K562 (cell line): ENCODE results near the gene DMAC2. TPM values are rescaled to one million over a fixed set of nuclear protein-coding genes. Genes with fewer than 3 reads are reported as not detected.
A peak's percentile ranks its signal among the peaks of the same experiment; 100 is the strongest.

Source experiments
- CTBP1 ChIP-seq: fragments of 450-650 bp; IDR thresholded peaks from 2 replicates; pipeline ENCODE4 v1.6.1; 2016; ENCODE audit warnings: borderline replicate concordance
- HEY1 ChIP-seq: fragments of 250-450 bp; sonication (Bioruptor Pico); IDR thresholded peaks from 2 replicates; pipeline ENCODE4 v1.5.0; 2020; ENCODE audit warnings: mild to moderate bottlenecking, moderate library complexity, borderline replicate concordance
- POLR2AphosphoS5 ChIP-seq: IDR thresholded peaks from 2 replicates; pipeline ENCODE4 v1.6.1; 2011; ENCODE audit warnings: mild to moderate bottlenecking, low read depth, low read length, moderate library complexity; ENCODE audit not compliant: control insufficient read depth, insufficient read depth
- REST ChIP-seq, 2 experiments: fragments of 450-650 bp; formaldehyde crosslinking in 1 of 2; IDR thresholded peaks; 2 replicates each; pipeline versions ENCODE4 v1.4.0 to v1.6.1; 2014 to 2020; ENCODE audit warnings: mild to moderate bottlenecking in 2 of 2, borderline replicate concordance in 1 of 2, low read depth in 1 of 2
- SLC30A9 ChIP-seq: fragments of 250-450 bp; sonication (Bioruptor Pico); IDR thresholded peaks from 2 replicates; pipeline ENCODE4 v1.8.0; 2022; ENCODE audit warnings: mild to moderate bottlenecking, moderate library complexity
- THRA ChIP-seq: fragments of 450-650 bp; IDR thresholded peaks from 2 replicates; pipeline ENCODE4 v1.6.1; 2017; ENCODE audit warnings: mild to moderate bottlenecking, moderate library complexity
- ZBED1 ChIP-seq: IDR thresholded peaks from 2 replicates; pipeline ENCODE4 v1.6.1; 2014
- ZBTB33 ChIP-seq: sonication (generic); formaldehyde crosslinking; IDR thresholded peaks from 2 replicates; pipeline ENCODE4 v1.8.1; 2023; ENCODE audit warnings: mild to moderate bottlenecking, missing genetic modification reagents
- ZNF347 ChIP-seq: fragments of 450-650 bp; formaldehyde crosslinking; IDR thresholded peaks from 2 replicates; pipeline ENCODE4 v1.4.0; 2020; ENCODE audit warnings: low read depth, mild to moderate bottlenecking, moderate library complexity
- polyA plus RNA-seq, 8 experiments: library from polyadenylated mRNA; depleted of rRNA in 4 of 8; stranded (reverse) in 5 of 8; unstranded in 3 of 8; fragments of >200 nt; fragmentation: Nextera tagmentation in 2 of 8; fragmentation: Illumina TruSeq in 1 of 8; extraction: Ambion mirVana in 2 of 8; extraction: Trizol in 1 of 8; gene quantifications; 2 replicates each; pipeline versions ENCODE4 v1.2.1 to v1.2.3, GENCODE V29; 2011 to 2014; ENCODE audit warnings: inconsistent platforms in 1 of 8, missing spikeins in 1 of 8
- total RNA-seq, 7 experiments: library from RNA; depleted of rRNA in 6 of 7; stranded (reverse); fragments of >200 nt in 6 of 7; fragmentation: Illumina TruSeq in 2 of 7; extraction: Trizol in 2 of 7; gene quantifications; 2 replicates each; pipeline versions ENCODE4 v1.2.1 to v1.2.3, GENCODE V29; 2011 to 2021; ENCODE audit warnings: low replicate concordance in 1 of 7
- TF ChIP-seq, protein P1 (sequence below): fragments of 450-650 bp; IDR thresholded peaks from 2 replicates; pipeline ENCODE4 v1.7.1; 2018; ENCODE audit warnings: mild to moderate bottlenecking, low read depth; ENCODE audit not compliant: partially characterized antibody

DMAC2 gene
- total and polyA plus RNA-seq, 9 of the 15 experiments (the other 6 are each of a cell fraction or from before 2014, with no cell fraction given) = 12.9 to 61.2 (median 43.1) TPM

DNA sequence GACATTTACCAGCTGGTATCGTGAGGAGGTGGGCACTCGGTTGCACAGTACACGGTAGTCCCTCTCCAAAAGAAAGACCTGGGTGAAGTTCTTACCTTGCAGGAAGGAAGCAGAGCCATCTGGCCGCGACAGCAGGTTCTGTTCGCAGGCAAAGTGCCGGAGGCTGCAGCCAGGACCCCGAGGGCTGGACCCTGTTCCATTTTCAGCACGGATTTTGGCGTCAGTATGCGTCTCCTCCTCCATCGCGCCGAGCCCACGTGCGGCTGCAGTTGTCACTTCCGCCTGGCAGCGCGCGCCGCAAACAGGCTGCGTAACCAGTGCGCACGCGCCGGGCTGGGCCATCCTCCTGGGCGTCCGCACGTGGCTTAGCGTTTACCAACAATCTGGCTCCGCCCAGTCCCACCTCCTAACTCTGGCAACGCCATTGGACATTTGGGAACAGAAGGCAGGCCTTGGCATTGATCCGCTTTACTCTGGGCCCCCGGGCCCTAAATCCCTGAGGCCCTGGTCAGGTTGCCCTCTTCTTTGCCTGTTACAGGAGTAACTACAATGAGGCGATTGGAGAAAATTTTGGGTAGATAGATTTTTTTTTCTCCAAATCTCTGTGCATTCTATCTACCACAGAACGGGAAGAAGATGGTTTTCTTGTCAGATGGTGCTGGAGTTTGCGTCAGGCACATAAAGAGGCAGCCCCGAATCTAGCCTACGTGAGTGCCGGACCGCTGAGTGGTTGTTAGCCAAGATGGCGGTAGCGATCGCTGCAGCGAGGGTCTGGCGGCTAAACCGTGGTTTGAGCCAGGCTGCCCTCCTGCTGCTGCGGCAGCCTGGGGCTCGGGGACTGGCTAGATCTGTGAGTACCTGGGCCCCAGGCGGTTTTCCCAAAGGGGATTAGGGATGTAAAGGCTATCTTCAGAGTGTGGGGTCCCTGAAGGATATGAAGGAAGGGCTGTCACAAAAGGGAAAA is 42.3 kb downstream of the DMAC2 start, which contains the start of the genes BCKDHA and EXOSC5 (continued):
- TF ChIP-seq REST (IDR thresholded peaks at IDR 0.05; ENCODE audit: borderline replicate concordance) = peak; percentile 47; the same call in 1 of the 2 replicates
- TF ChIP-seq REST (CRISPR knock-in tag; IDR thresholded peaks at IDR 0.05; ENCODE audit: low read depth) = no peak
- no peak for TF ChIP-seq SLC30A9 (CRISPR knock-in tag)
- no peak for TF ChIP-seq THRA
- TF ChIP-seq CTBP1 = peak; percentile 35; the same call in 1 of the 2 replicates
- no peak for TF ChIP-seq HEY1 (CRISPR knock-in tag)
- TF ChIP-seq, protein P1, sequence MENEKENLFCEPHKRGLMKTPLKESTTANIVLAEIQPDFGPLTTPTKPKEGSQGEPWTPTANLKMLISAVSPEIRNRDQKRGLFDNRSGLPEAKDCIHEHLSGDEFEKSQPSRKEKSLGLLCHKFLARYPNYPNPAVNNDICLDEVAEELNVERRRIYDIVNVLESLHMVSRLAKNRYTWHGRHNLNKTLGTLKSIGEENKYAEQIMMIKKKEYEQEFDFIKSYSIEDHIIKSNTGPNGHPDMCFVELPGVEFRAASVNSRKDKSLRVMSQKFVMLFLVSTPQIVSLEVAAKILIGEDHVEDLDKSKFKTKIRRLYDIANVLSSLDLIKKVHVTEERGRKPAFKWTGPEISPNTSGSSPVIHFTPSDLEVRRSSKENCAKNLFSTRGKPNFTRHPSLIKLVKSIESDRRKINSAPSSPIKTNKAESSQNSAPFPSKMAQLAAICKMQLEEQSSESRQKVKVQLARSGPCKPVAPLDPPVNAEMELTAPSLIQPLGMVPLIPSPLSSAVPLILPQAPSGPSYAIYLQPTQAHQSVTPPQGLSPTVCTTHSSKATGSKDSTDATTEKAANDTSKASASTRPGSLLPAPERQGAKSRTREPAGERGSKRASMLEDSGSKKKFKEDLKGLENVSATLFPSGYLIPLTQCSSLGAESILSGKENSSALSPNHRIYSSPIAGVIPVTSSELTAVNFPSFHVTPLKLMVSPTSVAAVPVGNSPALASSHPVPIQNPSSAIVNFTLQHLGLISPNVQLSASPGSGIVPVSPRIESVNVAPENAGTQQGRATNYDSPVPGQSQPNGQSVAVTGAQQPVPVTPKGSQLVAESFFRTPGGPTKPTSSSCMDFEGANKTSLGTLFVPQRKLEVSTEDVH = peak; percentile 60
- TF ChIP-seq POLR2AphosphoS5 = peak; percentile 72; the same call in 1 of the 2 replicates
- TF ChIP-seq ZNF347 (CRISPR knock-in tag) = no peak
- TF ChIP-seq ZBED1 = no peak
- no peak for TF ChIP-seq ZBTB33
